Measurements from ENCODE around the gene FNDC10. TPM values are rescaled to one million over a fixed set of nuclear protein-coding genes. Genes with fewer than 3 reads are reported as not detected.

FNDC10 gene
- total RNA-seq, 1 experiment from 2014 or later = 8.4 TPM

DNA sequence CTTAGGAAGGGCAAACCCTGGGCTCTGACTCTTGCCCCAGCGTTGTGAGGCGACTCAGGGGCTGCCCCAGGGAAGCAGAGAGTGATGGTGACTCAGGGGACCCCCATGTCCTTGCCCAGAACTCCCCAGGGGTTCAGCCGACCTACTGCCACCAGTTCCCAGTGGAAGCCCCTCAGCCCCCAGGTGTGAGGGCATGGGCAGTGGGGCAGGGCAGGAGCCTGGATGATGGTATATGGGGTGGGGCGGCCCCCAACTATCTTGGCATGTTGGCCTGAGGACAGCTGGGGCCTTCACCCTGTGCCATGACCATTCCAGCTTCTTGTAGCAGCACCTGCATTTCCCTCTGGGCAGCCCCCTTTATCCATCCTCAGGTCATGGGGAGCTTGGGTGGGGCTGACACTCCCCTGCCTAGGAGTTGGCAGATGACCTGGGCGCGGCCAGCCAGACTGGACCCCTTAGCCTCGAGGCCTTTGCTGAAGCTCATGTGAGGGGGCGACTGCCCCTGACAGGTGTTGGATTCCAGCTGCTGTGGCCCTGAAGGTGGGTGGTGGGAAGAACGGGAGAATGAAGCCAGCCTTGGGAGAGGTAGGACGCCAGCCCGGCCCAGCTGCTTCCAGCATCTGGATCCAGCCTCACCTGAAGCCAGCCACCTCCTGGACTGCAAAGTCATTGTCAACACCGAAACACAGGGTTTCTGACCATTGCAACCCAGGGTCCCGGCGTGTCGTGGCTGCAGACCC lies 1.8 kb upstream of the FNDC10 start:
- no peak overlapping the region for H2AFZ ChIP-seq (ENCODE audit: low read depth, low read length, poor library complexity, severe bottlenecking)
- peaks cover 1% of the 10 kb centered on the region; the same call in 1 of the 2 replicates for H3K27me3 ChIP-seq (ENCODE audit: insufficient read depth, low read length)
- no peak overlapping the region for H3K9ac ChIP-seq (ENCODE audit: low read length)
- TF ChIP-seq JUND (IDR thresholded peaks at IDR 0.05) (no peak), TCF7L2 (IDR thresholded peaks at IDR 0.05; ENCODE audit: borderline replicate concordance, extremely low read depth, insufficient read depth, insufficient read length) (no peak)
- TF ChIP-seq, protein P1, sequence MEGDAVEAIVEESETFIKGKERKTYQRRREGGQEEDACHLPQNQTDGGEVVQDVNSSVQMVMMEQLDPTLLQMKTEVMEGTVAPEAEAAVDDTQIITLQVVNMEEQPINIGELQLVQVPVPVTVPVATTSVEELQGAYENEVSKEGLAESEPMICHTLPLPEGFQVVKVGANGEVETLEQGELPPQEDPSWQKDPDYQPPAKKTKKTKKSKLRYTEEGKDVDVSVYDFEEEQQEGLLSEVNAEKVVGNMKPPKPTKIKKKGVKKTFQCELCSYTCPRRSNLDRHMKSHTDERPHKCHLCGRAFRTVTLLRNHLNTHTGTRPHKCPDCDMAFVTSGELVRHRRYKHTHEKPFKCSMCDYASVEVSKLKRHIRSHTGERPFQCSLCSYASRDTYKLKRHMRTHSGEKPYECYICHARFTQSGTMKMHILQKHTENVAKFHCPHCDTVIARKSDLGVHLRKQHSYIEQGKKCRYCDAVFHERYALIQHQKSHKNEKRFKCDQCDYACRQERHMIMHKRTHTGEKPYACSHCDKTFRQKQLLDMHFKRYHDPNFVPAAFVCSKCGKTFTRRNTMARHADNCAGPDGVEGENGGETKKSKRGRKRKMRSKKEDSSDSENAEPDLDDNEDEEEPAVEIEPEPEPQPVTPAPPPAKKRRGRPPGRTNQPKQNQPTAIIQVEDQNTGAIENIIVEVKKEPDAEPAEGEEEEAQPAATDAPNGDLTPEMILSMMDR (IDR thresholded peaks at IDR 0.05 in 2 of 3, conservative IDR thresholded peaks at IDR 0.05 in 1 of 3; ENCODE audit: borderline replicate concordance in 1 of 3, insufficient read depth in 1 of 3, low read depth in 2 of 3, low read length in 2 of 3) = no peak
- no peak overlapping the region for H3K4me3 ChIP-seq (replicated peaks in 1 of 2; ENCODE audit: low read depth in 1 of 2, low read length in 2 of 2)
- H3K4me2 ChIP-seq (ENCODE audit: low read length) = no peak overlapping the region
- H3K4me1 ChIP-seq (ENCODE audit: control insufficient read depth in 1 of 2, insufficient read depth in 2 of 2, low read length in 2 of 2) = peaks cover 10 to 34% of the 10 kb centered on the region in 2 experiments; a peak in 3 of 4 replicates
- no peaks in the 10 kb centered on the region for H3K9me3 ChIP-seq (ENCODE audit: control insufficient read depth in 1 of 2, insufficient read depth in 1 of 2, low read depth in 1 of 2, low read length in 2 of 2)
- DNase-seq (ENCODE audit: low read depth, low spot score) (no peak), ATAC-seq (no peak)
- RAD21 ChIA-PET (ENCODE audit: low non-redundant PET in 1 of 2, low total read pairs in 2 of 2, uncharacterized antibody in 2 of 2, unreplicated experiment in 2 of 2) = interaction anchor here in 1 of 2 experiments (0.7 kb wide), 1 partner anchor 675 kb away, joined by 3 read pairs; no protein-coding TSS in a partner anchor
- intact Hi-C loops (cut with micrococcal nuclease) = no loop called here
- no peak overlapping the region for H3K27ac ChIP-seq (ENCODE audit: low read depth, low read length)
- H3K36me3 ChIP-seq (ENCODE audit: control insufficient read depth in 1 of 2, insufficient read depth in 2 of 2, low read length in 2 of 2) = no peaks in the 10 kb centered on the region
- no peaks in the 10 kb centered on the region for H3K79me2 ChIP-seq (ENCODE audit: insufficient read depth, low read length)
- CTCF ChIA-PET = no interaction called here
- H3K9me2 ChIP-seq (ENCODE audit: insufficient read depth) = no peaks in the 10 kb centered on the region
- POLR2A ChIA-PET = no interaction called here
- H4K20me1 ChIP-seq (ENCODE audit: insufficient read depth) = no peaks in the 10 kb centered on the region
- BruUV-seq (replicated peaks) = no TSS peak

DNA sequence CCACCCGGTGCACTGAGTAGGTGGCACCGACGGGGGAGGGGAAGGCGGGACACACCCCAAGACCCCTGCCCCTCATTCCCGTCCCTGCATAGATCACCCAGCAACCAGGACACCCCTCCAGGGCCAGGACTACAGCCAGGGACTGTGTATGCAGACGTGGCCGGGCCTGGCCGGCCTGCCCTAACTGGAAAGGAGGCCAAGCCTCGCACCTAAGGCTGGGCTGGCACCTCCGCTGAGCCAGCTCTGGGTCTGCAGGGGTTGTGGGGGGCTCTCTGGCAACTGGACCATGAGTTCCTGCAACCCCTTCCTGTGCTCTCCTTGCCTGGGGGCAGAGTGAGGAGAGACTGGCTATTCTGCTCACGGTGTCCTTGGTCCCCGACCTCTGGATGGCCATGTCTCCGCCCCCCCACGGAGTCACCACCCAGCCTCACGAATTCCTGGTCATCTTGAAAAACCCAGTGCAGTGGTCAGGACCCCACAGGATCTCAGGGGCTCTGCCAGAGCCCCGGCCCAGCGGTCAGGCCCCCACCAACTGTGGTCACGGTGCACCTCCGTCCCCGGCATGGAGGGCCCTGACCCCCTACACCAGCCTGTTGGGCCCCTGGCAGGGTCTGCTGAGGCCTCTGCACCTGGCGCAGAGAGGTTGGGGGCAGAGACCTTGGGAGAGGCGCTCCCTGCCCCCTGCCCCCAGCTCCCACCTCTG lies 1.1 kb upstream of the FNDC10 start:
- no peak for ATAC-seq
- Histone ChIP-seq H4K20me1 (ENCODE audit: insufficient read depth) (no peaks in the 10 kb centered on the region), H3K4me1 (ENCODE audit: control insufficient read depth in 1 of 2, insufficient read depth in 2 of 2, low read length in 2 of 2) (peaks cover 10 to 34% of the 10 kb centered on the region in 2 experiments; a peak in 3 of 4 replicates), H3K79me2 (ENCODE audit: insufficient read depth, low read length) (no peaks in the 10 kb centered on the region), H3K36me3 (ENCODE audit: control insufficient read depth in 1 of 2, insufficient read depth in 2 of 2, low read length in 2 of 2) (no peaks in the 10 kb centered on the region), H3K27me3 (ENCODE audit: insufficient read depth, low read length) (peaks cover 8% of the 10 kb centered on the region; the same call in 1 of the 2 replicates), H2AFZ (ENCODE audit: low read depth, low read length, poor library complexity, severe bottlenecking) (no peak overlapping the region), H3K9ac (ENCODE audit: low read length) (0 out of 2 replicates have a peak overlapping the region, but pooled peaks have one; percentile 38), H3K9me2 (ENCODE audit: insufficient read depth) (no peaks in the 10 kb centered on the region), H3K4me2 (ENCODE audit: low read length) (peak overlapping the region; percentile 84), H3K4me3 (replicated peaks in 1 of 2; ENCODE audit: low read depth in 1 of 2, low read length in 2 of 2) (peak overlapping the region in 1 of 2 experiments; percentile 55), H3K27ac (ENCODE audit: low read depth, low read length) (no peak overlapping the region; the same call in 1 of the 2 replicates), H3K9me3 (ENCODE audit: control insufficient read depth in 1 of 2, insufficient read depth in 1 of 2, low read depth in 1 of 2, low read length in 2 of 2) (no peaks in the 10 kb centered on the region)
- POLR2A ChIA-PET = no interaction called here
- DNase-seq (ENCODE audit: low read depth, low spot score) = no peak
- RAD21 ChIA-PET (ENCODE audit: low non-redundant PET in 1 of 2, low total read pairs in 2 of 2, uncharacterized antibody in 2 of 2, unreplicated experiment in 2 of 2) = no interaction called here
- CTCF ChIA-PET = no interaction called here
- intact Hi-C loops (cut with micrococcal nuclease) = no loop called here
- no TSS peak for BruUV-seq (replicated peaks)
- TF ChIP-seq YY1 (IDR thresholded peaks at IDR 0.05; ENCODE audit: extremely low read depth, insufficient replicate concordance, low read depth, low read length) (no peak), JUND (IDR thresholded peaks at IDR 0.05) (no peak), CEBPB (IDR thresholded peaks at IDR 0.05; ENCODE audit: low read depth) (no peak), ZNF274 (IDR thresholded peaks at IDR 0.05; ENCODE audit: low read depth, low read length) (no peak), EGR1 (IDR thresholded peaks at IDR 0.05; ENCODE audit: low read depth) (no peak), RAD21 (IDR thresholded peaks at IDR 0.05; ENCODE audit: low read depth) (no peak), SIN3A (IDR thresholded peaks at IDR 0.05; ENCODE audit: low read depth) (no peak), FOSL1 (IDR thresholded peaks at IDR 0.05; ENCODE audit: low read depth) (no peak), SRF (IDR thresholded peaks at IDR 0.05; ENCODE audit: low read depth) (no peak)
- TF ChIP-seq, protein P2, sequence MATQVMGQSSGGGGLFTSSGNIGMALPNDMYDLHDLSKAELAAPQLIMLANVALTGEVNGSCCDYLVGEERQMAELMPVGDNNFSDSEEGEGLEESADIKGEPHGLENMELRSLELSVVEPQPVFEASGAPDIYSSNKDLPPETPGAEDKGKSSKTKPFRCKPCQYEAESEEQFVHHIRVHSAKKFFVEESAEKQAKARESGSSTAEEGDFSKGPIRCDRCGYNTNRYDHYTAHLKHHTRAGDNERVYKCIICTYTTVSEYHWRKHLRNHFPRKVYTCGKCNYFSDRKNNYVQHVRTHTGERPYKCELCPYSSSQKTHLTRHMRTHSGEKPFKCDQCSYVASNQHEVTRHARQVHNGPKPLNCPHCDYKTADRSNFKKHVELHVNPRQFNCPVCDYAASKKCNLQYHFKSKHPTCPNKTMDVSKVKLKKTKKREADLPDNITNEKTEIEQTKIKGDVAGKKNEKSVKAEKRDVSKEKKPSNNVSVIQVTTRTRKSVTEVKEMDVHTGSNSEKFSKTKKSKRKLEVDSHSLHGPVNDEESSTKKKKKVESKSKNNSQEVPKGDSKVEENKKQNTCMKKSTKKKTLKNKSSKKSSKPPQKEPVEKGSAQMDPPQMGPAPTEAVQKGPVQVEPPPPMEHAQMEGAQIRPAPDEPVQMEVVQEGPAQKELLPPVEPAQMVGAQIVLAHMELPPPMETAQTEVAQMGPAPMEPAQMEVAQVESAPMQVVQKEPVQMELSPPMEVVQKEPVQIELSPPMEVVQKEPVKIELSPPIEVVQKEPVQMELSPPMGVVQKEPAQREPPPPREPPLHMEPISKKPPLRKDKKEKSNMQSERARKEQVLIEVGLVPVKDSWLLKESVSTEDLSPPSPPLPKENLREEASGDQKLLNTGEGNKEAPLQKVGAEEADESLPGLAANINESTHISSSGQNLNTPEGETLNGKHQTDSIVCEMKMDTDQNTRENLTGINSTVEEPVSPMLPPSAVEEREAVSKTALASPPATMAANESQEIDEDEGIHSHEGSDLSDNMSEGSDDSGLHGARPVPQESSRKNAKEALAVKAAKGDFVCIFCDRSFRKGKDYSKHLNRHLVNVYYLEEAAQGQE (IDR thresholded peaks at IDR 0.05; ENCODE audit: low read depth) = no peak
- TF ChIP-seq, protein P3, sequence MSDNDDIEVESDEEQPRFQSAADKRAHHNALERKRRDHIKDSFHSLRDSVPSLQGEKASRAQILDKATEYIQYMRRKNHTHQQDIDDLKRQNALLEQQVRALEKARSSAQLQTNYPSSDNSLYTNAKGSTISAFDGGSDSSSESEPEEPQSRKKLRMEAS (IDR thresholded peaks at IDR 0.05) = no peak

Measured in HCT116 (cell line).